ENCODE data around the gene COL9A1. TPM values are rescaled to one million over a fixed set of nuclear protein-coding genes. Genes with fewer than 3 reads are reported as not detected.

The COL9A1 gene
- total RNA-seq, 1 donor from 2014 or later = not detected

- H3K27me3 Mint-ChIP-seq (ENCODE audit: unreplicated experiment) = no peaks in the 10 kb centered on the region
- no peak for TF ChIP-seq CTCF (IDR thresholded peaks at IDR 0.05)
- H3K4me1 Mint-ChIP-seq (ENCODE audit: unreplicated experiment) = peaks cover 4% of the 10 kb centered on the region
- DNase-seq (ENCODE audit: extremely low spot score, unreplicated experiment) = no peak
- no peak overlapping the region for H3K4me3 Mint-ChIP-seq (ENCODE audit: unreplicated experiment)
- no peak overlapping the region for H3K27ac Mint-ChIP-seq (ENCODE audit: unreplicated experiment)
- H3K9me3 Mint-ChIP-seq (ENCODE audit: unreplicated experiment) = peaks cover 4% of the 10 kb centered on the region
- no peaks in the 10 kb centered on the region for H3K36me3 Mint-ChIP-seq (ENCODE audit: unreplicated experiment)
These were observed 119.3 kb downstream of the COL9A1 start for GRCh38 chr6:70183538-70183937.

- H3K27ac Mint-ChIP-seq (ENCODE audit: unreplicated experiment) = no peak overlapping the region
- H3K36me3 Mint-ChIP-seq (ENCODE audit: unreplicated experiment) = no peaks in the 10 kb centered on the region
- no peaks in the 10 kb centered on the region for H3K27me3 Mint-ChIP-seq (ENCODE audit: unreplicated experiment)
- DNase-seq (ENCODE audit: extremely low spot score, unreplicated experiment) = no peak
- no peak overlapping the region for H3K4me3 Mint-ChIP-seq (ENCODE audit: unreplicated experiment)
- TF ChIP-seq CTCF (IDR thresholded peaks at IDR 0.05) = no peak
- peaks cover 4% of the 10 kb centered on the region for H3K9me3 Mint-ChIP-seq (ENCODE audit: unreplicated experiment)
- H3K4me1 Mint-ChIP-seq (ENCODE audit: unreplicated experiment) = peaks cover 4% of the 10 kb centered on the region
These were observed 121.8 kb downstream of the COL9A1 start for GRCh38 chr6:70180901-70181599.

- H3K36me3 Mint-ChIP-seq (ENCODE audit: unreplicated experiment) = no peaks in the 10 kb centered on the region
- peaks cover 4% of the 10 kb centered on the region for H3K4me1 Mint-ChIP-seq (ENCODE audit: unreplicated experiment)
- no peak overlapping the region for H3K4me3 Mint-ChIP-seq (ENCODE audit: unreplicated experiment)
- H3K9me3 Mint-ChIP-seq (ENCODE audit: unreplicated experiment) = peaks cover 4% of the 10 kb centered on the region
- no peaks in the 10 kb centered on the region for H3K27me3 Mint-ChIP-seq (ENCODE audit: unreplicated experiment)
- DNase-seq (ENCODE audit: extremely low spot score, unreplicated experiment) = no peak
- TF ChIP-seq CTCF (IDR thresholded peaks at IDR 0.05) = no peak
- H3K27ac Mint-ChIP-seq (ENCODE audit: unreplicated experiment) = no peak overlapping the region
These were observed 122.5 kb downstream of the COL9A1 start for GRCh38 chr6:70180183-70180900.

GRCh38 chr6:70176842-70177550 is 125.9 kb downstream of the COL9A1 start:
- Mint-ChIP-seq H3K27me3 (ENCODE audit: unreplicated experiment) (no peaks in the 10 kb centered on the region), H3K36me3 (ENCODE audit: unreplicated experiment) (no peaks in the 10 kb centered on the region), H3K4me3 (ENCODE audit: unreplicated experiment) (no peak overlapping the region), H3K27ac (ENCODE audit: unreplicated experiment) (no peak overlapping the region), H3K4me1 (ENCODE audit: unreplicated experiment) (peaks cover 4% of the 10 kb centered on the region), H3K9me3 (ENCODE audit: unreplicated experiment) (peaks cover 4% of the 10 kb centered on the region)
- DNase-seq (ENCODE audit: extremely low spot score, unreplicated experiment) = no peak
- TF ChIP-seq CTCF (IDR thresholded peaks at IDR 0.05) = no peak

- Mint-ChIP-seq H3K36me3 (ENCODE audit: unreplicated experiment) (no peaks in the 10 kb centered on the region), H3K9me3 (ENCODE audit: unreplicated experiment) (peaks cover 4% of the 10 kb centered on the region), H3K27me3 (ENCODE audit: unreplicated experiment) (peaks cover 3% of the 10 kb centered on the region), H3K4me3 (ENCODE audit: unreplicated experiment) (no peak overlapping the region), H3K4me1 (ENCODE audit: unreplicated experiment) (no peaks in the 10 kb centered on the region), H3K27ac (ENCODE audit: unreplicated experiment) (no peak overlapping the region)
- TF ChIP-seq CTCF (IDR thresholded peaks at IDR 0.05) = no peak
- DNase-seq (ENCODE audit: extremely low spot score, unreplicated experiment) = no peak
These were observed 127.1 kb downstream of the COL9A1 start for GRCh38 chr6:70175770-70176169.

Measured in osteocyte (in vitro differentiated cells).